Smooth muscle cell (in vitro differentiated cells): ENCODE data around the gene FCHSD2. TPM values are rescaled to one million over a fixed set of nuclear protein-coding genes. Genes with fewer than 3 reads are reported as not detected.

Experiments used
- DNase-seq: peaks from one replicate; lab custom pipeline; 2025; ENCODE audit not compliant: unreplicated experiment; lab: John Stamatoyannopoulos, UW
- H2AFZ ChIP-seq: fragments of 200-600 bp; sonication (generic); 2 replicates; pipeline ENCODE4 v1.6.0; 2016; ENCODE audit warnings: antibody characterized with exemption, low read depth, mild to moderate bottlenecking
- H3F3A ChIP-seq: fragments of 200-600 bp; sonication (generic); 2 replicates; pipeline ENCODE4 v1.6.0; 2017; ENCODE audit warnings: antibody characterized with exemption, low read depth
- H3K27ac ChIP-seq: fragments of 200-600 bp; sonication (generic); 2 replicates; pipeline ENCODE4 v1.5.1; 2016; ENCODE audit warnings: low read depth, mild to moderate bottlenecking
- H3K27me3 ChIP-seq: fragments of 200-600 bp; sonication (generic); 2 replicates; pipeline ENCODE4 v1.6.1; 2016; ENCODE audit warnings: low read depth, mild to moderate bottlenecking
- H3K36me3 ChIP-seq: fragments of 200-600 bp; sonication (generic); 2 replicates; pipeline ENCODE4 v1.5.1; 2016; ENCODE audit warnings: low read depth
- H3K4me1 ChIP-seq: fragments of 200-600 bp; sonication (generic); 2 replicates; pipeline ENCODE4 v1.5.1; 2016; ENCODE audit warnings: low read depth
- H3K4me2 ChIP-seq: fragments of 200-600 bp; sonication (generic); 2 replicates; pipeline ENCODE4 v1.6.0; 2016; ENCODE audit warnings: mild to moderate bottlenecking
- H3K4me3 ChIP-seq: fragments of 200-600 bp; sonication (generic); 2 replicates; pipeline ENCODE4 v1.5.1; 2016; ENCODE audit warnings: mild to moderate bottlenecking
- H3K79me2 ChIP-seq: fragments of 200-600 bp; sonication (generic); 2 replicates; pipeline ENCODE4 v1.6.0; 2016; ENCODE audit warnings: low read depth, mild to moderate bottlenecking
- H3K9ac ChIP-seq: fragments of 200-600 bp; sonication (generic); 2 replicates; pipeline ENCODE4 v1.6.0; 2016; ENCODE audit warnings: low read depth
- H3K9me3 ChIP-seq: fragments of 200-600 bp; sonication (generic); replicated peaks from 2 replicates; pipeline ENCODE4 v1.5.1; 2016; ENCODE audit warnings: low read depth
- H4K20me1 ChIP-seq: fragments of 200-600 bp; sonication (generic); 2 replicates; pipeline ENCODE4 v1.6.0; 2016; ENCODE audit warnings: low read depth
- CTCF ChIP-seq: fragments of 200-600 bp; sonication (generic); IDR thresholded peaks from 2 replicates; pipeline ENCODE4 v1.5.1; 2017; ENCODE audit warnings: borderline replicate concordance, mild to moderate bottlenecking, antibody characterized with exemption; ENCODE audit not compliant: insufficient read depth, poor library complexity, severe bottlenecking
- WGBS: methylation state at CpG from one replicate; pipeline ENCODE4 v1.1.7; 2016; ENCODE audit warnings: low lambda C conversion rate; 5-methylcytosine and 5-hydroxymethylcytosine counted together
- polyA plus RNA-seq: library from polyadenylated mRNA; unstranded; fragments of >200 nt; fragmentation: Nextera tagmentation; extraction: Ambion mirVana; gene quantifications from 2 replicates; pipeline ENCODE4 v1.2.1, GENCODE V29; 2016
- total RNA-seq: library from RNA; depleted of rRNA; stranded (reverse); fragments of >200 nt; gene quantifications from 2 replicates; pipeline ENCODE4 v1.2.3, GENCODE V29; 2014

FCHSD2 gene
- total and polyA plus RNA-seq, 2 experiments from 2014 or later = 14.6 to 24.3 TPM

GRCh38 chr11:73152086-73152853 is 10.2 kb upstream of the FCHSD2 start:
- Histone ChIP-seq H3K4me3 (no peak overlapping the region), H3K9me3 (no peaks in the 10 kb centered on the region), H3K9ac (no peak overlapping the region), H3K4me2 (no peak overlapping the region), H3K79me2 (no peaks in the 10 kb centered on the region), H3F3A (no peaks in the 10 kb centered on the region), H2AFZ (no peak overlapping the region), H4K20me1 (no peaks in the 10 kb centered on the region), H3K4me1 (peaks cover 2% of the 10 kb centered on the region), H3K27me3 (no peaks in the 10 kb centered on the region), H3K27ac (no peak overlapping the region), H3K36me3 (no peaks in the 10 kb centered on the region)
- no peak for DNase-seq
- no peak for TF ChIP-seq CTCF
- 76% methylated on average over 6 of the region's 6 CpGs for WGBS

DNA sequence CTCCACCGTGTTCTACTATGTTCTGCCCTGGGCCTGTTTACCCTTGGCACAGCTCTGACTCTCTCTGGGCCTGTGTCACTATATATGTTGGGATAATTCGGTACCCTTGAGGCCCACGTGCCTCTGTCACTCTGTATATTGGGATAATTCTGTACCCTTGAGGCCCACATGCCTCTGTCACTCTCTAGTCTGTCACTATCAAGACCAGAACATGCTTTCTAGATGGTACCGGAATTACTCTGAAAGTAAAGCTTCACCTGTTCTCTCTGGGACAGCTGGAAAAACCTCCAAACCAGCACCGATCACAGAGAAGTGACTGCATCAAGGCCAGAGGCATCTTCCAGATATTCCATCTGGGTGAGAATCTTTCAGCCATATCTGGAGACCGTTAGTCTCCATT is 9.3 kb upstream of the FCHSD2 start:
- H3K4me3 ChIP-seq = no peak overlapping the region
- H3K9ac ChIP-seq = no peak overlapping the region
- no peak for TF ChIP-seq CTCF
- DNase-seq = no peak
- H4K20me1 ChIP-seq = no peaks in the 10 kb centered on the region
- H3F3A ChIP-seq = no peaks in the 10 kb centered on the region
- 91% methylated on average over 6 of the region's 6 CpGs for WGBS
- no peaks in the 10 kb centered on the region for H3K27me3 ChIP-seq
- H3K4me2 ChIP-seq = no peak overlapping the region
- H2AFZ ChIP-seq = no peak overlapping the region
- H3K9me3 ChIP-seq = no peaks in the 10 kb centered on the region
- H3K79me2 ChIP-seq = no peaks in the 10 kb centered on the region
- H3K4me1 ChIP-seq = no peaks in the 10 kb centered on the region
- no peaks in the 10 kb centered on the region for H3K36me3 ChIP-seq
- H3K27ac ChIP-seq = no peak overlapping the region

DNA sequence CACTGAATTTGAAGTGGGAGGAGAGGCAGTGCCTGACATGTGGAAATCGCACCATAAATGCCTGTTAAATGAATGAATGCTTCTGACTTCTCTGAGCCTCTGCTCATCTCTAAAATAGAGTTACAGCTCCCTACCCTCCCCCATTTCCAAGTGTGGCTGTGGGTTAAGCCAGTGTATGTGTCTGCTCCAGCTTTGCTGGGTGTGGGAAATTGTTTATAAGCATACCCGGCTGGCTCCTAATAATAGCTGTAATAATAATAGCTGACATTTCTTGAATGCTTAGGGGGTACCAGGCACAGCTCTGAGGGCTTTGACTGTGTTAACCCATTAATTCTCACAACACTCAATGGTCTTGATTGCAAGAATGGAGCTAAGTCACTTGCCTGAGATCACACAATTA is 7.0 kb upstream of the FCHSD2 start:
- H4K20me1 ChIP-seq = no peaks in the 10 kb centered on the region
- H2AFZ ChIP-seq = no peak overlapping the region
- WGBS = 34% methylated on average over 2 of the region's 2 CpGs
- no peaks in the 10 kb centered on the region for H3F3A ChIP-seq
- no peaks in the 10 kb centered on the region for H3K36me3 ChIP-seq
- H3K9ac ChIP-seq = no peak overlapping the region
- peak overlapping the region; percentile 29 for H3K4me2 ChIP-seq
- no peaks in the 10 kb centered on the region for H3K9me3 ChIP-seq
- H3K4me1 ChIP-seq = no peaks in the 10 kb centered on the region
- no peak overlapping the region for H3K27ac ChIP-seq
- H3K27me3 ChIP-seq = no peaks in the 10 kb centered on the region
- no peaks in the 10 kb centered on the region for H3K79me2 ChIP-seq
- no peak for DNase-seq
- no peak overlapping the region for H3K4me3 ChIP-seq
- no peak for TF ChIP-seq CTCF
